GM21737 (cell line): ENCODE measurements around the gene SS18L1.

Experiments used
- ATAC-seq: cut with Tn5 transposase; IDR thresholded peaks from one replicate; pipeline ENCODE4 v1.9.1; 2021; ENCODE audit warnings: mild to moderate bottlenecking, moderate library complexity; ENCODE audit not compliant: unreplicated experiment

The SS18L1 gene

GRCh38 chr20:62151835-62152364 is 8.3 kb downstream of the SS18L1 start:
- no peak for ATAC-seq

GRCh38 chr20:62155428-62156253 is 12.1 kb downstream of the SS18L1 start:
- ATAC-seq, result no peak

GRCh38 chr20:62156254-62156556 is 12.6 kb downstream of the SS18L1 start:
- ATAC-seq, result no peak

- ATAC-seq, result no peak
Measured at GRCh38 chr20:62156592-62157386, 13.2 kb downstream of the SS18L1 start.

GRCh38 chr20:62157387-62158087 is 14.0 kb downstream of the SS18L1 start:
- ATAC-seq, result no peak

- ATAC-seq, result no peak
Measured at GRCh38 chr20:62158088-62158400, 14.5 kb downstream of the SS18L1 start.

- ATAC-seq, result no peak
Measured at GRCh38 chr20:62158541-62158940, 15.0 kb downstream of the SS18L1 start.

GRCh38 chr20:62159052-62159451 is 15.5 kb downstream of the SS18L1 start:
- no peak for ATAC-seq

GRCh38 chr20:62159839-62160238 is 16.3 kb downstream of the SS18L1 start:
- ATAC-seq, result no peak

GRCh38 chr20:62160253-62160652 is 16.7 kb downstream of the SS18L1 start:
- no peak for ATAC-seq

- no peak for ATAC-seq
Measured at GRCh38 chr20:62160876-62161275, 17.3 kb downstream of the SS18L1 start.

GRCh38 chr20:62161347-62161746 is 17.8 kb downstream of the SS18L1 start:
- no peak for ATAC-seq

GRCh38 chr20:62162765-62163484 is 19.4 kb downstream of the SS18L1 start:
- ATAC-seq, result no peak

- no peak for ATAC-seq
Measured at GRCh38 chr20:62163485-62163865, 19.9 kb downstream of the SS18L1 start.

GRCh38 chr20:62163986-62164762 is 20.6 kb downstream of the SS18L1 start:
- no peak for ATAC-seq

GRCh38 chr20:62164879-62165761 is 21.6 kb downstream of the SS18L1 start:
- ATAC-seq, result no peak

GRCh38 chr20:62165762-62166399 is 22.3 kb downstream of the SS18L1 start:
- no peak for ATAC-seq

- ATAC-seq, result no peak
Measured at GRCh38 chr20:62167474-62167873, 23.9 kb downstream of the SS18L1 start.

- no peak for ATAC-seq
Measured at GRCh38 chr20:62168061-62168460, 24.5 kb downstream of the SS18L1 start.
